ENCODE results near the gene NUP37. TPM values are rescaled to one million over a fixed set of nuclear protein-coding genes. Genes with fewer than 3 reads are reported as not detected.
A peak's percentile ranks its signal among the peaks of the same experiment; 100 is the strongest.
"Not testable (repeated sequence)": the region's sequence is repeated elsewhere in the genome, so short reads cannot be mapped to it uniquely, and the experiment has no call there.

NUP37 gene
- total RNA-seq, 2 experiments from 2014 or later: 100 to 108 TPM

DNA sequence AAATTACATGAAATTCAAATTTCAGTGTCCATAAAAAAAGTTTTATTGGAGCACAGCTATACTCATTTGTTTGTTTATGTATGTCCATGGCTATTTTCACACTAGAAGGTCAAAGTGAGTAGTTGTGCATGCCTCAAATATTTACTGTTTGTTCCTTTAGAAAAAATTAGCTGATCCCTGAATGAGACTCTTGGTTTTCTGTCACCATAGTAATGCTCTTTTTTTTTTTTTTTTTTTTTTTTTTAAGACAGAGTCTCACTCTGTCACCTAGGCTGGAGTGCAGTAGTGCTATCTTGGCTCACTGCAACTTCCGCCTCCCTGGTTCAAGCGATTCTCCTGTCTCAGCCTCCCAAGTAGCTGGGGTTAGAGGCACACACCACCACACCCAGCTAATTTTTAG, 1.4 kb upstream of the NUP37 start:
- H3K27ac Mint-ChIP-seq: peak overlapping the region; percentile 95
- intact Hi-C loops (cut with DNase I, micrococcal nuclease): loop anchor here in 1 of 2 experiments (2.0 to 10.0 kb wide), 2 partner anchors 291 to 1857 kb away; partner anchors contain the start of genes DEPDC4, GNPTAB and SCYL2
- H3K9me3 Mint-ChIP-seq (ENCODE audit: low read depth); H3K27me3 Mint-ChIP-seq; ATAC-seq; DNase-seq; POLR2A ChIA-PET: not testable (repeated sequence)
- H3K4me1 Mint-ChIP-seq: peaks cover 19% of the 10 kb centered on the region
- peaks cover 34% of the 10 kb centered on the region for H3K36me3 Mint-ChIP-seq (ENCODE audit: low read depth)
- CTCF ChIA-PET: interaction anchor here (0.6 to 1.9 kb wide), 3 partner anchors 23 to 203 kb away, joined by 3 to 4 read pairs (median 3); no protein-coding TSS in a partner anchor
- H3K4me3 Mint-ChIP-seq: peak overlapping the region; percentile 95

DNA sequence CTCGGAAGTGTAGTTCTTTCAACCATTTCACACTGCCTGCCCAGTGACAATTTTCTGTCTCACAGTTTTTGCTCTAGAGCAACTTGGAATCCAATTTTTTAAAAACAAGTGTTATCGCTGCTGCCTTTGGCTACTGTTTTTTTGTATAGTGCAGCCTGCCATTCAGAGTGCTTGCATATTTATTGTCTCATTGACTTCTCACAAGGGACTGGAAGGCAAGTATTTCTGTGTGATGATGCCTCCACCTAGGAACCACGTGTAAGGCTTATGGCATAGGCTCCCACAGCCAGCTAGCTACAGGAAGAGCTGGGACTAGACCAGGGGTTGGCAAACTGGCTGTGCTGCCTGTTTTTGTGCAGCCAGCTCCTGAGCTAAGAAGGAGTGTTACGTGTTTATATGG, 972 bp upstream of the NUP37 start:
- CTCF ChIA-PET: interaction anchor here (0.6 to 1.2 kb wide), 3 partner anchors 10 to 203 kb away, joined by 3 read pairs; no protein-coding TSS in a partner anchor
- POLR2A ChIA-PET: no interaction called here
- DNase-seq: peak; percentile 23

DNA sequence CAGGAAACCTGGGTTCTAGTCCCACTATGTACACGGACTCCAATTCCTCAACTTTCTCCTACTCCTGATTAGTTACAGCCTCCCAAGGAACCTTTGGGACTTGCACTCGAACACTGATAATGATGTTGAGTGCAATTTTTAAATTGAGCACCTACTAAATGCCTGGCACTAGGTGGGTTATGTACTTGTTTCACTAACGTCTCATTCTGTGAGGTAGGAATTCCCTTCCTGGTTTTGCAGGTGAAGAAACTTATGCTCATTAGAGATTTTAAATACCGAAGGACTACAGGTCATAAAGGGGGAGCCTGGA, 605 bp upstream of the NUP37 start:
- DNase-seq: no peak
- ChIA-PET POLR2A (no interaction called here), CTCF (interaction anchor here (0.6 to 1.2 kb wide), 2 partner anchors 9 to 49 kb away, joined by 3 read pairs; no protein-coding TSS in a partner anchor)
- Mint-ChIP-seq H3K27me3 (no peaks in the 10 kb centered on the region), H3K36me3 (ENCODE audit: low read depth) (peaks cover 36% of the 10 kb centered on the region), H3K4me1 (peaks cover 19% of the 10 kb centered on the region), H3K4me3 (peak overlapping the region; percentile 95), H3K9me3 (ENCODE audit: low read depth) (no peaks in the 10 kb centered on the region), H3K27ac (peak overlapping the region; percentile 95)
- ATAC-seq: no peak
- intact Hi-C loops (cut with DNase I, micrococcal nuclease): loop anchor here (1.0 to 10.0 kb wide), 5 partner anchors 58 to 1856 kb away; partner anchors contain the start of genes DEPDC4 (in 1 of the 2), DRAM1 (in 1 of the 2), GNPTAB (in 1 of the 2) and SCYL2 (in 1 of the 2)

More for the DNA sequence above, 972 bp upstream of the NUP37 start:
- no peak for ATAC-seq
- Mint-ChIP-seq H3K4me1 (peaks cover 19% of the 10 kb centered on the region), H3K27ac (peak overlapping the region; percentile 95), H3K4me3 (peak overlapping the region; percentile 95), H3K9me3 (ENCODE audit: low read depth) (no peaks in the 10 kb centered on the region), H3K36me3 (ENCODE audit: low read depth) (peaks cover 36% of the 10 kb centered on the region), H3K27me3 (no peaks in the 10 kb centered on the region)
- intact Hi-C loops (cut with DNase I, micrococcal nuclease): loop anchor here (1.0 to 10.0 kb wide), 5 partner anchors 59 to 1856 kb away; partner anchors contain the start of genes DEPDC4 (in 1 of the 2), DRAM1 (in 1 of the 2), GNPTAB (in 1 of the 2) and SCYL2 (in 1 of the 2)

DNA sequence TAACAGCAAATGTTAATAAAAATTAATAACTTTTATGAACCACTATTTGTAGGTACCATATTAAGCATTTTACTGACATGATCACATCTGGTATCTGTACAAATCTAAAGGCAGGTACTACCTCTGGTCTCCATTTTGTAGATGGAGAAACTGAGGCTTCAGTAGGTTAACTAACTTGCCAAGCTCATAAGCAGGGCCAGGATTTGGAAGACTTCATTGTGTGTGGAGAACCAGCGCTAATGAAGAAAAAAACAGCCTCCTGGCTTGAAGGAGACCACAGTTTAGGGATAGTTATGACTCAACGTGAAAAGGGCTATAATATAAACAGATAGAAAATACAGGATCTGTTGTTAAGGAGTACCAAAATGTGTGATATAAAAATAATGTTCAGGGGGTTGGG, 1.0 kb downstream of the NUP37 start:
- ChIA-PET CTCF (interaction anchor here (0.6 kb wide), 1 partner anchor 648 kb away, joined by 8 read pairs; no protein-coding TSS in a partner anchor), POLR2A (interaction anchor here (0.6 kb wide), 2 partner anchors 11 to 721 kb away, joined by 3 read pairs; no protein-coding TSS in a partner anchor)
- no peak for ATAC-seq
- Mint-ChIP-seq H3K4me3 (peak overlapping the region; percentile 95), H3K4me1 (peaks cover 19% of the 10 kb centered on the region), H3K27me3 (no peaks in the 10 kb centered on the region), H3K9me3 (ENCODE audit: low read depth) (no peaks in the 10 kb centered on the region), H3K36me3 (ENCODE audit: low read depth) (peaks cover 32% of the 10 kb centered on the region), H3K27ac (no peak overlapping the region)
- DNase-seq: no peak
- intact Hi-C loops (cut with DNase I, micrococcal nuclease): no loop called here

DNA sequence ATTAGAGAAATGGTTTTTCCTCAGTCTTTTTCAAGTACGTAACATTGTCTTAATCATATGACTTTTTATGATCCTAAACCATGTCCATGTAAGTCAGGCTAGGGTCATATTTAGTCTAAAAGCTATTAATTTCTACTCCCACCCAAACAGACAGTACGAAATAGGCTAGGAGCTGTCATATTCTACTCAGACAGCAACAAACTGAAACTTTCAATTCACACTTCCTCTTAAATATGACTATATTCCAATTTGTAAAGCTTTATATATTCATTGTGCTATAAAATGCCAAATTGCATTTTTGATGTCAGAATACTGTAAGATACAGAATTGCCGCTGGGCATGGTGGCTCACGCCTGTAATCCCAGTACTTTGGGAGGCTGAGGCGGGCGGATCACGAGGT, 3.5 kb downstream of the NUP37 start:
- Mint-ChIP-seq H3K9me3 (ENCODE audit: low read depth) (no peaks in the 10 kb centered on the region), H3K4me1 (peaks cover 11% of the 10 kb centered on the region), H3K4me3 (no peak overlapping the region), H3K27me3 (no peaks in the 10 kb centered on the region), H3K36me3 (ENCODE audit: low read depth) (peaks cover 41% of the 10 kb centered on the region), H3K27ac (no peak overlapping the region)
- ChIA-PET POLR2A (no interaction called here), CTCF (no interaction called here)
- ATAC-seq (no peak), DNase-seq (no peak)
- intact Hi-C loops (cut with DNase I, micrococcal nuclease): no loop called here

DNA sequence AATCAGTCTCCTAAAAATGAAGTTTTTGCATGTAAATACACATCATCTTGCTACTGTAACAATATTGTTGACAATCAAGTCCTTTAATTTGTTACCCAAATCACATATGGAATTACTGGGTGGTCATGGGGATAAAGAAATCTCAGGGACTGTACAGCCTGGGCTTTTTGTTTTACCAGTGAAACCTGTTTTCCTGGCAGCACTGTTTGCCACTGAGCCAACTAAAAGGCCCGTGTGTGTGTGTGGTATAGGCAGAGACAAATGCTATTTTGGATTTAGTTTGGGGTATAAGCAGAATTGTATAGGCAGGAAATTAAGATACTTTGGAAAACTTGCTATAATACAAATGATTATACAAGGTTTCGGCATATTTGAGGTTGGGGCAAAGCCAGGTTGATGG, 5.7 kb downstream of the NUP37 start:
- DNase-seq (no peak), ATAC-seq (no peak)
- H3K9me3 Mint-ChIP-seq (ENCODE audit: low read depth): no peaks in the 10 kb centered on the region
- no peak overlapping the region for H3K4me3 Mint-ChIP-seq
- no peak overlapping the region for H3K27ac Mint-ChIP-seq
- CTCF ChIA-PET: no interaction called here
- POLR2A ChIA-PET: no interaction called here
- H3K4me1 Mint-ChIP-seq: peaks cover 11% of the 10 kb centered on the region
- H3K36me3 Mint-ChIP-seq (ENCODE audit: low read depth): peaks cover 53% of the 10 kb centered on the region
- intact Hi-C loops (cut with DNase I, micrococcal nuclease): no loop called here
- no peaks in the 10 kb centered on the region for H3K27me3 Mint-ChIP-seq

DNA sequence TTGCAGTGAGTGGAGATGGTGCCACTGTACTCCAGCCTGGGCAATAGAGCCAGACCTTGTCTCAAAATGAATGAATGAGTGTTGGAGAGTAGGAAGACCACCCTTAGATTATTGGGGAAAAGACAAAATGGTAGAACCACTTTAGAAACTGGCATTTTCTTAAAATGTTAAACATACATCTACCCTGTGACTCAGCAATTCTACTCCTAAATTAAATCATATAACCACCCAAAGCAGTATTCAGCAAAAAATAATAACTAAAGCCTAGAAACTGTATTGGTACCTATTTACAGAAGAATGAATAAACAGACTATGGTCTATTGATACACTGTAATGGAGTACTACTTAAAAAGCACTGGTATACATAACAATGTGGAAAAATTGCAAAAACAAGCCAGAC, 9.1 kb downstream of the NUP37 start:
- no peak overlapping the region for H3K27ac Mint-ChIP-seq
- CTCF ChIA-PET: interaction anchor here (0.8 to 1.0 kb wide), 2 partner anchors 10 to 40 kb away, joined by 3 read pairs; no protein-coding TSS in a partner anchor
- intact Hi-C loops (cut with DNase I, micrococcal nuclease): no loop called here
- no peak for ATAC-seq
- H3K4me1 Mint-ChIP-seq: peaks cover 2% of the 10 kb centered on the region
- H3K4me3 Mint-ChIP-seq: no peak overlapping the region
- POLR2A ChIA-PET: no interaction called here
- H3K9me3 Mint-ChIP-seq (ENCODE audit: low read depth): no peaks in the 10 kb centered on the region
- H3K36me3 Mint-ChIP-seq (ENCODE audit: low read depth): peaks cover 63% of the 10 kb centered on the region
- H3K27me3 Mint-ChIP-seq: no peaks in the 10 kb centered on the region
- no peak for DNase-seq

DNA sequence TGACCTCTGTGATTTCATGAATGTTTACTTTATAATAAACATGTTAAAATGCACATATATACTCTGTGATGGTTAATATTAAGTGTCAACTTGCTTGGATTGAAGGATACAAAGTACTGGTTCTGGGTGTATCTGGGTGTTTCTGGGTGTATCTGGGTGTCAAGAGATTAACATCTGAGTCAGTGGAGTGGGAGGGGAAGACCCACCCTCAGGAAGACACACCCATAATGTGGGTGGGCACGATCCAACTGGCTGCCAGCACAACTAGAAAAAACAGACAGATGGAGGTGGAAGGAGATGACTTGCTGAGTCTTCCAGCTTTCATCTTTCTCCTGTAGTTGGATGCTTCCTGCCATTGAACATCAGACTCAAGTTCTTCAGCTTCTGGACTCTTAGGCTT, 11.9 kb downstream of the NUP37 start:
- CTCF ChIA-PET: interaction anchor here (0.7 kb wide), 1 partner anchor 26 kb away, joined by 4 read pairs; no protein-coding TSS in a partner anchor
- DNase-seq: no peak
- no peak for ATAC-seq
- no peak overlapping the region for H3K4me3 Mint-ChIP-seq
- intact Hi-C loops (cut with DNase I, micrococcal nuclease): no loop called here
- H3K27me3 Mint-ChIP-seq: no peaks in the 10 kb centered on the region
- H3K9me3 Mint-ChIP-seq (ENCODE audit: low read depth): no peaks in the 10 kb centered on the region
- no peak overlapping the region for H3K27ac Mint-ChIP-seq
- peaks cover 81% of the 10 kb centered on the region for H3K36me3 Mint-ChIP-seq (ENCODE audit: low read depth)
- H3K4me1 Mint-ChIP-seq: peaks cover 2% of the 10 kb centered on the region
- POLR2A ChIA-PET: no interaction called here

DNA sequence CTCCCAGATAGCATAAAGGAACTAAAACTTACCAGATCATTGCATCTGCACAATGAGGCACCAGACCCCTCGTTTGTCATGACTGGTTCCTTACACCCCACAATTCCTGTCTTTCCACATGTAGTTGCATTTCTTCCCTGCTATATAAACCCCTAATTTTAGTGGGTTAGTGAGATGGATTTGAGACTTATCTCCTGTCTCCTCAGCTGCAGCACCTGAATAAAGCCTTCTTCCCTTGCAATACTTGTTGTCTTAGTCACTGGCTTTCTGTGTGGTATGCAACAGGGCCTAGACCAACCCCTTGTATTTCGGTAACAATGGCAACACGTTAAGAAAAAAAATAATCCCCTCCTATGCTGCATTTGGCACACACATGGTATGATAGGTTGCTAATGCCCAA, 13.0 kb downstream of the NUP37 start:
- H3K36me3 Mint-ChIP-seq (ENCODE audit: low read depth): peaks cover 86% of the 10 kb centered on the region
- POLR2A ChIA-PET: no interaction called here
- peaks cover 2% of the 10 kb centered on the region for H3K4me1 Mint-ChIP-seq
- no peak overlapping the region for H3K4me3 Mint-ChIP-seq
- H3K27me3 Mint-ChIP-seq: no peaks in the 10 kb centered on the region
- CTCF ChIA-PET: no interaction called here
- no peak for ATAC-seq
- DNase-seq: no peak
- no peaks in the 10 kb centered on the region for H3K9me3 Mint-ChIP-seq (ENCODE audit: low read depth)
- no peak overlapping the region for H3K27ac Mint-ChIP-seq
- intact Hi-C loops (cut with DNase I, micrococcal nuclease): no loop called here

DNA sequence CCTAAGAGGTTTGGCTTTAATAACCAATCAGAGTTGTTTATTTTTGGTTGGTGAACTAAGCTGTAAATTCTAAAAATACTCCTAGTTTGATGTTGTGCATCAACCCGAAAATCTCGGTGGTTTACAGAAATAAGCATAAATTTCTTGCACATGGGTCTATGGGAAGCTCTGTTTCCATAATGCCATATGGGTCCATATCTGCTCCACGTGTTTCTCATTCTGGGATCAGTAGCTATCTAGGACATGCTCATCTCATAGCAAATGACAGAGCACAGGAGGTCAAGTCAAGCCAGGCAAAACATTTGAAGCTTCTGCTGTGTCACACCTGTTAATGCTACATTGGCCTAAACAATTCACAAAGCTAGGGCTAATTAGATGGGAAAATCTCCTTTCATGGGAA, 23.1 kb downstream of the NUP37 start:
- Mint-ChIP-seq H3K27ac (no peak overlapping the region), H3K4me3 (no peak overlapping the region), H3K27me3 (no peaks in the 10 kb centered on the region), H3K36me3 (ENCODE audit: low read depth) (peaks cover 20% of the 10 kb centered on the region), H3K4me1 (peaks cover 7% of the 10 kb centered on the region), H3K9me3 (ENCODE audit: low read depth) (no peaks in the 10 kb centered on the region)
- POLR2A ChIA-PET: no interaction called here
- no peak for DNase-seq
- ATAC-seq: no peak
- intact Hi-C loops (cut with DNase I, micrococcal nuclease): loop anchor here in 1 of 2 experiments (10.0 kb wide), 2 partner anchors 388 to 668 kb away; partner anchors contain the start of gene IGF1
- CTCF ChIA-PET: interaction anchor here (1.5 kb wide), 1 partner anchor 13 kb away, joined by 3 read pairs; no protein-coding TSS in a partner anchor

DNA sequence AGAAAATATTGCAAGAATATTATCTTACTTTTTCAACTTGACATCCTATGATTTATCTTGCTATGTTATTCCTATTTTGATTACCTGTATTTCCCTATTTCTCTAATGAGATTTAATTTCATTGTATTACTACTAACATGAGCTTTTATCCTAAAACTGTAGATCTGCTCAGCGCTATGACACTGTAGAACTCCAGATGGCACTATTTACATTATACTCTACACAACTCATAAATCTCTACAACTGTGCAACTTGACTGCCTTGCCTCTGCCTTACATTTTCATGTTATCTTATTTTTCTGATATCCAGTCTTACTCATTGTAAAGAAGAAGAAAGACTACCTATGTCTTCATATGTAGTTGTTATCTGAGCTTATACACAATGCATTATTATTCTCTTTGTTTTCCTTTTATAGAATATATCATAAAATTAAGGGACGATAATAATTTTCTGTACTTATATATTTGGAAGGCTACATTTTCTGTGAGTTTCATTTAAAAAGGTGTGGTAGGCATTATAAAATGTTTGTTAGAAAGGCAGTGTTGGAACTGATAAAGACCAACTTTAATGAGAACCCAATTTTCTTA, 24.1 kb downstream of the NUP37 start:
- POLR2A ChIA-PET: no interaction called here
- ATAC-seq (peak; percentile 64), DNase-seq (no peak)
- CTCF ChIA-PET: interaction anchor here (0.6 to 1.4 kb wide), 3 partner anchors 14 to 418 kb away, joined by 3 read pairs; no protein-coding TSS in a partner anchor
- Mint-ChIP-seq H3K4me3 (no peak overlapping the region), H3K27me3 (no peaks in the 10 kb centered on the region), H3K4me1 (peaks cover 7% of the 10 kb centered on the region), H3K27ac (no peak overlapping the region), H3K9me3 (ENCODE audit: low read depth) (no peaks in the 10 kb centered on the region), H3K36me3 (ENCODE audit: low read depth) (peaks cover 20% of the 10 kb centered on the region)
- intact Hi-C loops (cut with DNase I, micrococcal nuclease): loop anchor here in 1 of 2 experiments (10.0 kb wide), 2 partner anchors 389 to 669 kb away; partner anchors contain the start of gene IGF1

DNA sequence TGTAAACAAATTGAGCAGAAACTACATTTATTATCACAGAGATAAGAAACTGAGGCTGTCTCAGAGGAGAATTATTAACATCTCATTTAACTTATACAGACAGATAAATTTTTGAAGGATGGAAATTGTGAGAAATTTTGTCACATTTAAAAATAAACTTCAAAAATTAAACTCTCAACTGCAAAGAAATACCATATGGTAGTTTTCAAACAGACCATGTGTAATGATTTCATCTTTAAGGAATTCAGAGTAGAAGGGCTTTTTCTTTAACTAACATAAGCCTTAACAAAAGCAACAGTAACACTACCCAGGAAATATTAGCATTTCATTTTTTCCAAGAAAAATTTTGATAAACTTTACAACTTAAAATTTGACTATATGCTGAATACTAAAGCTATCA, 26.6 kb downstream of the NUP37 start:
- peaks cover 7% of the 10 kb centered on the region for H3K4me1 Mint-ChIP-seq
- CTCF ChIA-PET: no interaction called here

More for the DNA sequence above, 26.6 kb downstream of the NUP37 start:
- H3K9me3 Mint-ChIP-seq (ENCODE audit: low read depth): no peaks in the 10 kb centered on the region
- H3K27me3 Mint-ChIP-seq: no peaks in the 10 kb centered on the region
- ATAC-seq: no peak
- DNase-seq: no peak
- no peak overlapping the region for H3K4me3 Mint-ChIP-seq
- H3K36me3 Mint-ChIP-seq (ENCODE audit: low read depth): peaks cover 17% of the 10 kb centered on the region
- intact Hi-C loops (cut with DNase I, micrococcal nuclease): loop anchor here in 1 of 2 experiments (10.0 kb wide), 2 partner anchors 391 to 671 kb away; partner anchors contain the start of gene IGF1
- POLR2A ChIA-PET: no interaction called here
- no peak overlapping the region for H3K27ac Mint-ChIP-seq

All from activated CD4-positive, alpha-beta T cell treated with anti-CD3 and anti-CD28 coated beads for 36 hours (primary cell).